ENCODE results near the gene STARD4. TPM values are rescaled to one million over a fixed set of nuclear protein-coding genes. Genes with fewer than 3 reads are reported as not detected.

Gene STARD4
- total RNA-seq, 1 donor from 2014 or later = 39.1 TPM

GRCh38 chr5:111447099-111447498 lies 65.2 kb downstream of the STARD4 start:
- H3K27me3 Mint-ChIP-seq = no peaks in the 10 kb centered on the region
- no peak for DNase-seq (ENCODE audit: extremely low spot score, unreplicated experiment)
- no peak for TF ChIP-seq CTCF (conservative IDR thresholded peaks at IDR 0.05)
- no peak overlapping the region for H3K4me3 Mint-ChIP-seq
- peaks cover 5% of the 10 kb centered on the region for H3K4me1 Mint-ChIP-seq (ENCODE audit: unreplicated experiment)
- no peaks in the 10 kb centered on the region for H3K9me3 Mint-ChIP-seq
- H3K27ac Mint-ChIP-seq = no peak overlapping the region
- H3K36me3 Mint-ChIP-seq = peaks cover 4% of the 10 kb centered on the region

Other genes starting within 250 kb of the STARD4 start
- 139 and 462 TPM in 2 replicates for gene NREP, start 244.7 kb upstream of the STARD4 start, total RNA-seq (ENCODE audit: low replicate concordance)

All from type B pancreatic cell (in vitro differentiated cells).